Heart left ventricle (tissue), 13 donors: ENCODE data around the gene AP2A1.

ENCODE experiments used
- CTCF ChIP-seq, 12 donors: fragments of 200-600 bp; sonication (generic) in 4 of 12; IDR thresholded peaks; one replicate each; pipeline versions ENCODE4 v1.5.0 to v1.8.0; 2018 to 2022; ENCODE audit warnings: antibody characterized with exemption in 12 of 12, mild to moderate bottlenecking in 5 of 12
- POLR2A ChIP-seq, 2 donors: fragments of 450-650 bp; IDR thresholded peaks; one replicate each; pipeline ENCODE4 v1.6.1; 2017; ENCODE audit warnings: antibody characterized with exemption in 2 of 2, mild to moderate bottlenecking in 2 of 2, moderate library complexity in 2 of 2
- donor health status: ischemic (EF 13 %, LVEDD 7.1; RV severe dilation, severe dysfunction).
- donor health status: DM: no; HTN: yes; CAD: no.
- donor health status: DM: no; HTN: no; CAD: no.
- donor health status: ischemic (EF 25% LVEDD 6.9; RV normal size, moderate dysfunction).
- donor health status: ischemic (EF 25% LVEDD 5.7; RV mildly dilated, moderate dysfunction).
- donor health status: ischemic (EF 35%, LVEDD 5.7; RV mildly dilated, moderate dysfunction).
- donor health status: nonischemic (EF 11% LVEDD 7.7; RV severe dilation, severe dysfunction).
- donor health status: DM: yes; HTN: yes; CAD: no.
- donor health status: PGD.
- donor health status: ischemic (EF 29% LVEDD 5.4; RV normal size, mild dysfunction).
- donor health status: nonischemic (EF 23%, LVEDD 6.1; RV moderate dilation, normal function).

- TF ChIP-seq CTCF (IDR thresholded peaks at IDR 0.05) (no peak), POLR2A (IDR thresholded peaks at IDR 0.05) (no peak)
Observed at GRCh38 chr19:49775742-49776370, 9.1 kb downstream of the AP2A1 start.
